DOHH2 (cell line): ENCODE results near the gene SHD.

Experiments
- H3F3A ChIP-seq: fragments of 200-600 bp; sonication (generic), shearing (Covaris generic); 2 replicates; pipeline ENCODE4 v1.6.0; 2016; ENCODE audit warnings: antibody characterized with exemption, mild to moderate bottlenecking; ENCODE audit not compliant: control insufficient read depth, insufficient read depth
- H3K27ac ChIP-seq: fragments of 200-600 bp; sonication (generic); 2 replicates; pipeline ENCODE4 v1.5.1; 2014; ENCODE audit warnings: low read depth, mild to moderate bottlenecking, low read length, moderate library complexity
- H3K27me3 ChIP-seq: fragments of 200-600 bp; sonication (generic); 2 replicates; pipeline ENCODE4 v1.6.1; 2014; ENCODE audit warnings: mild to moderate bottlenecking, low read length, mixed read lengths; ENCODE audit not compliant: control insufficient read depth
- H3K36me3 ChIP-seq: fragments of 200-600 bp; sonication (generic); 2 replicates; pipeline ENCODE4 v1.6.1; 2014; ENCODE audit warnings: mild to moderate bottlenecking, low read length, moderate library complexity, mixed read lengths; ENCODE audit not compliant: control insufficient read depth
- H3K4me1 ChIP-seq: fragments of 200-600 bp; sonication (generic); 2 replicates; pipeline ENCODE4 v1.6.1; 2014; ENCODE audit warnings: mild to moderate bottlenecking, low read length, mixed read lengths; ENCODE audit not compliant: control insufficient read depth
- H3K4me2 ChIP-seq: fragments of 200-600 bp; sonication (generic); 2 replicates; pipeline ENCODE4 v1.6.0; 2014; ENCODE audit warnings: mild to moderate bottlenecking, low read length, moderate library complexity
- H3K4me3 ChIP-seq: fragments of 200-600 bp; sonication (generic); 2 replicates; pipeline ENCODE4 v1.5.1; 2014; ENCODE audit warnings: mild to moderate bottlenecking, low read length, mixed read lengths
- H3K79me2 ChIP-seq: fragments of 200-600 bp; sonication (generic); 2 replicates; pipeline ENCODE4 v1.6.1; 2014; ENCODE audit warnings: mild to moderate bottlenecking, low read length, mixed read lengths; ENCODE audit not compliant: control insufficient read depth
- H3K9me2 ChIP-seq: fragments of 200-600 bp; sonication (generic); replicated peaks from 2 replicates; pipeline ENCODE4 v1.6.1; 2014; ENCODE audit warnings: mild to moderate bottlenecking, low read length, mixed read lengths; ENCODE audit not compliant: control insufficient read depth
- H3K9me3 ChIP-seq: fragments of 200-600 bp; sonication (generic); 2 replicates; pipeline ENCODE4 v1.6.1; 2014; ENCODE audit warnings: antibody characterized with exemption, low read length, mixed read lengths; ENCODE audit not compliant: control insufficient read depth, insufficient read depth
- H4K20me1 ChIP-seq: fragments of 200-600 bp; sonication (generic); 2 replicates; pipeline ENCODE4 v1.6.0; 2014; ENCODE audit warnings: low read depth, mild to moderate bottlenecking, antibody characterized with exemption, low read length, moderate library complexity; ENCODE audit not compliant: control insufficient read depth, insufficient read depth
- EZH2phosphoT487 ChIP-seq: fragments of 200-600 bp; sonication (generic); IDR thresholded peaks from 2 replicates; pipeline ENCODE4 v1.6.1; 2017; ENCODE audit warnings: borderline replicate concordance, mild to moderate bottlenecking, antibody characterized with exemption, low read length, moderate library complexity, mixed read lengths
- TF ChIP-seq, protein P1 (sequence below): fragments of 200-600 bp; sonication (generic); IDR thresholded peaks from one replicate; pipeline ENCODE4 v1.5.1; 2014; ENCODE audit warnings: antibody characterized with exemption, mild to moderate bottlenecking, low read depth, low read length; ENCODE audit not compliant: poor library complexity, severe bottlenecking

The SHD gene

DNA sequence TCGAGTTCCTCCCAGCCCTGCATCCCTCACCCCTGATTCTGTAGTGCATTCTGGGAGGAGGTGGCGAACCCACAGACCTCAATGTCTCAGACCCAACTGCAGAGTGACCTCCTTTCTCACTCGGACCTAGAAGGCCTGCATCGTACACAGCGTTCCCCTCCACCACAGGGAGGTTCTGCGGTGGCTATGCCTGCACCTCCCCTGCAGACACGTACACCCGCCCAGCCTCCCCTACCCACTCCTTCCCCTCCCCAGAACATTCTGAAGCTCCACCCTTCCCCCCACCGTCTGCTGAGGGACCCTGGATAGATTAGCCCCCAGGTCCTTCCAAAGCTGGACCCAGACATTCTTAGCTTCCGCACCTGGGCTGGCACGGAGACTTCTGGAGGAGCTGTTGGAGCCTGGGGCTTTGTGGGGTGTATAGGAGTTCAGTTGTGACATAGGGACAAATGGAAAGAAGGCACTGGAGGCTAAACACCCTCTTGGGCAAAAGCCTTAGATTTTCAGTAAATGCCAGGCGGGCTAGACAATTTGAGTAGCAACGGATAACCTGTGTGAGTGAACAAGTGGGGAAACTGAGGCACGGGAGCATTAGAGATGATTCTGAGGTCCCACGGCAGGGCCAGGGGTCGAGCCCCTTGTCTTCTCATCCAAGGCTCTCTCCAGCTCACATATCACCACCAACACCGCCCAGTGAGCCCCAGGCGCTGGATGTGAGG lies 24.9 kb downstream of the SHD start:
- peaks cover 3% of the 10 kb centered on the region; the same call in 1 of the 2 replicates for H3K4me1 ChIP-seq
- no peaks in the 10 kb centered on the region for H3K9me2 ChIP-seq
- no peaks in the 10 kb centered on the region for H3K79me2 ChIP-seq
- TF ChIP-seq, protein P1, sequence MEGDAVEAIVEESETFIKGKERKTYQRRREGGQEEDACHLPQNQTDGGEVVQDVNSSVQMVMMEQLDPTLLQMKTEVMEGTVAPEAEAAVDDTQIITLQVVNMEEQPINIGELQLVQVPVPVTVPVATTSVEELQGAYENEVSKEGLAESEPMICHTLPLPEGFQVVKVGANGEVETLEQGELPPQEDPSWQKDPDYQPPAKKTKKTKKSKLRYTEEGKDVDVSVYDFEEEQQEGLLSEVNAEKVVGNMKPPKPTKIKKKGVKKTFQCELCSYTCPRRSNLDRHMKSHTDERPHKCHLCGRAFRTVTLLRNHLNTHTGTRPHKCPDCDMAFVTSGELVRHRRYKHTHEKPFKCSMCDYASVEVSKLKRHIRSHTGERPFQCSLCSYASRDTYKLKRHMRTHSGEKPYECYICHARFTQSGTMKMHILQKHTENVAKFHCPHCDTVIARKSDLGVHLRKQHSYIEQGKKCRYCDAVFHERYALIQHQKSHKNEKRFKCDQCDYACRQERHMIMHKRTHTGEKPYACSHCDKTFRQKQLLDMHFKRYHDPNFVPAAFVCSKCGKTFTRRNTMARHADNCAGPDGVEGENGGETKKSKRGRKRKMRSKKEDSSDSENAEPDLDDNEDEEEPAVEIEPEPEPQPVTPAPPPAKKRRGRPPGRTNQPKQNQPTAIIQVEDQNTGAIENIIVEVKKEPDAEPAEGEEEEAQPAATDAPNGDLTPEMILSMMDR: no peak
- no peak for TF ChIP-seq EZH2phosphoT487
- H3K27ac ChIP-seq: no peak overlapping the region
- no peaks in the 10 kb centered on the region for H4K20me1 ChIP-seq
- no peaks in the 10 kb centered on the region for H3K36me3 ChIP-seq
- H3F3A ChIP-seq: no peaks in the 10 kb centered on the region
- H3K4me2 ChIP-seq: peak overlapping the region; percentile 55
- H3K4me3 ChIP-seq: peak overlapping the region; percentile 62
- no peaks in the 10 kb centered on the region for H3K27me3 ChIP-seq
- no peaks in the 10 kb centered on the region for H3K9me3 ChIP-seq

DNA sequence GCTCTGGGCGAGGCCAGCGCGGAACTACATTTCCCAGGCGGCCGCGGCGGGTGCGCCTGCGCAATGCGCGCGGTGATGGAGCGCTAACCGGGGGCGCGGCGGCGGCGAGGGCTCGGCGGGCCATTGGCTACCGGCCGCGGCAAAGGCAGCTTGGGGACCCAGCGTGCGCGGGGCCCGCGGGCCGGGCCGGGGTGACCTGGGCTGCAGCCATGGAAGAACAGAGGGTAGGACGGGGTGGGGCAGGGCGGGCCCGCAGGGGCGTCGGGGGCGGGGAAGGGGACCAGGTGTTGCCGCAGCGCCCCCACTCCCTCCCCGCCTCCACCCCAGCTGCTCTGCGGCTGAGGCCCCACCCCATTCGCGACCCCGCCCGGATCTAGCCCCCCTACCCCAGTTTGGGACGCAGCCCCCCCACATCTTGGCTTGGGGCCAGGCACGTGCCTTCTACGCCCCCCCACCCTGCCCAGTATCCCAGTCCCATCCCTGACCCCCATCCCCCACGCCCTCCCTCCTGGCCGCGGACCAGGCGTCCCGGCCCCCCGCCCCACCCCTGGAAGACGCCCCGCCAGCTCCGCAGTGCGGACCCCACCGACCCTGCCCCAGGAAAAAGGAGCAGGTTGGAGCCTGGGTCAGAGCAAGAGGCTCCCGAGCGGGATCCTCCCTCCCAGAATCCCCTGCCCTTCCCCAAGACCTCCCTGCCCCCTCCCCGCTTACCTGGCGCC lies 25.6 kb downstream of the SHD start, which contains the start of gene FSD1:
Gene FSD1 (plus strand): TSS at position 61 of the 719 bp plus-strand sequence. CDS start 149 bp downstream, at position 210.
- H3K4me3 ChIP-seq: peak within 1 kb of the TSS; percentile 62

DNA sequence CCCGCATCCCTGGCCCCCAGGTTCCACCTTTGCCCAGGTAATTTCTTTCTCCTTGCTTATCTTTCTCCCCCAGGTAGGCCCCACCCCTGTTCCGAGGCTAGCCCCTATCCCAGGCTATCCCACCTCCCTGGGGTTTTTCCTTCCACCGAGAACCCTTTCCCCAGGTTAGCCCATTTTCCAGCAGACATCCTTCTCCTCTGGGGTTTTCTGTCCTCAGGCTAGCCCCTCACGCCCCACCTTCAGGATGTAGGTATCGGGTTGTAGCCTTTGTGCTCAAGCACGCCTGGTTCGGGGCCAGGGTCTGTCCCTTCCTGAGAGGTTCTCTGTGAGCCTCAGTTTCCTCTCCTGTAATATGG lies 26.2 kb downstream of the SHD start:
- TF ChIP-seq, protein P1: no peak
- no peak for TF ChIP-seq EZH2phosphoT487
- peaks cover 3% of the 10 kb centered on the region; the same call in 1 of the 2 replicates for H3K4me1 ChIP-seq
- no peak overlapping the region for H3K27ac ChIP-seq
- no peaks in the 10 kb centered on the region for H3F3A ChIP-seq
- H3K79me2 ChIP-seq: no peaks in the 10 kb centered on the region
- no peaks in the 10 kb centered on the region for H4K20me1 ChIP-seq
- H3K9me3 ChIP-seq: no peaks in the 10 kb centered on the region
- H3K27me3 ChIP-seq: no peaks in the 10 kb centered on the region
- H3K36me3 ChIP-seq: no peaks in the 10 kb centered on the region
- no peaks in the 10 kb centered on the region for H3K9me2 ChIP-seq
- H3K4me3 ChIP-seq: no peak overlapping the region
- no peak overlapping the region for H3K4me2 ChIP-seq

More for the DNA sequence above, 25.6 kb downstream of the SHD start, which contains the start of gene FSD1:
- Histone ChIP-seq H4K20me1 (no peaks in the 10 kb centered on the region), H3K27ac (no peak within 1 kb of the TSS), H3F3A (no peaks in the 10 kb centered on the region), H3K79me2 (no peaks in the 10 kb centered on the region), H3K36me3 (no peaks in the 10 kb centered on the region), H3K27me3 (no peaks in the 10 kb centered on the region), H3K9me2 (no peaks in the 10 kb centered on the region), H3K4me1 (peaks cover 3% of the 10 kb centered on the region; the same call in 1 of the 2 replicates), H3K9me3 (no peaks in the 10 kb centered on the region), H3K4me2 (peak within 1 kb of the TSS; percentile 55)
- TF ChIP-seq, protein P1: no peak
- no peak for TF ChIP-seq EZH2phosphoT487
